Panc1 (cell line): ENCODE results near the gene SPTBN4.

Experiments used
- TF ChIP-seq, protein P1 (sequence below): fragments of 450-650 bp; IDR thresholded peaks from 2 replicates; pipeline ENCODE4 v1.5.1; 2017; ENCODE audit warnings: mild to moderate bottlenecking
- TF ChIP-seq, protein P2 (sequence below), 2 experiments: IDR thresholded peaks; 2 replicates each; pipeline ENCODE4 v1.6.1; 2011 to 2012; ENCODE audit warnings: low read depth in 2 of 2, control low read depth in 1 of 2, low read length in 1 of 2, mild to moderate bottlenecking in 1 of 2, moderate library complexity in 1 of 2; ENCODE audit not compliant: insufficient read depth in 1 of 2

DNA sequence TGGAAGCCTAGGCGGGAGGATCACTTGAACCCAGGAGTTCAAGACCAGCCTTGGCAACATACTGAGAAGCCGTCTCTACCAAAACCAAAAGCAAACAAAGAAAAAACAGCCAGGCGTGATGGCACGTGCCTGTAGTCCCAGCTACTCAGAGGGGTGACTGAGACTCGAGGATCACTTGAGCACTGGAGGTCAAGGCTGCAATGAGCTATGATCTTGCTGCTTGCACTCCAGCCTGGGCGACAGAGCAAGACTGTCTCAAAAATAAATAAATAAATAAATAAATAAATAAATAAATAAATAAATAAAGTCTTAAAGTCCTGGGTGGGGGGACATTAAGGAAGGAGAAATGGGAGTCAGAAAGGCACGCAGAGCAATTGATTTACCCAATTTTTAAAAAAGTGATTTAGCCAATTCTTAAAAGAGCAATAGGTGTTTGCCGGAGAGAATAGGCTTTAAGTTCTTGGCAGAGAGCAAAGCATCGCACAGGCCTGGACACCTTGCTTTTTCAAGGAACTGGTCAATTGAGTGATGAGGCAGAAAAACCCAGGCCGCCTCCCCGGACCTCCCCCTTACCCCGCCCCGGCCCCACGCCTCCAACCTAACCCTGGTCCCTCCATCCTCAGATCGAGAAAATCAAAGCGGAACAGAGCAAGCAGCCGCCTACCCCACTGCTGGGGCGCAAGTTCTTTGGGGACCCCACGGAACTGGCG lies 100.4 kb downstream of the SPTBN4 start:
- TF ChIP-seq, protein P1, sequence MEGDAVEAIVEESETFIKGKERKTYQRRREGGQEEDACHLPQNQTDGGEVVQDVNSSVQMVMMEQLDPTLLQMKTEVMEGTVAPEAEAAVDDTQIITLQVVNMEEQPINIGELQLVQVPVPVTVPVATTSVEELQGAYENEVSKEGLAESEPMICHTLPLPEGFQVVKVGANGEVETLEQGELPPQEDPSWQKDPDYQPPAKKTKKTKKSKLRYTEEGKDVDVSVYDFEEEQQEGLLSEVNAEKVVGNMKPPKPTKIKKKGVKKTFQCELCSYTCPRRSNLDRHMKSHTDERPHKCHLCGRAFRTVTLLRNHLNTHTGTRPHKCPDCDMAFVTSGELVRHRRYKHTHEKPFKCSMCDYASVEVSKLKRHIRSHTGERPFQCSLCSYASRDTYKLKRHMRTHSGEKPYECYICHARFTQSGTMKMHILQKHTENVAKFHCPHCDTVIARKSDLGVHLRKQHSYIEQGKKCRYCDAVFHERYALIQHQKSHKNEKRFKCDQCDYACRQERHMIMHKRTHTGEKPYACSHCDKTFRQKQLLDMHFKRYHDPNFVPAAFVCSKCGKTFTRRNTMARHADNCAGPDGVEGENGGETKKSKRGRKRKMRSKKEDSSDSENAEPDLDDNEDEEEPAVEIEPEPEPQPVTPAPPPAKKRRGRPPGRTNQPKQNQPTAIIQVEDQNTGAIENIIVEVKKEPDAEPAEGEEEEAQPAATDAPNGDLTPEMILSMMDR = no peak
- TF ChIP-seq, protein P2, sequence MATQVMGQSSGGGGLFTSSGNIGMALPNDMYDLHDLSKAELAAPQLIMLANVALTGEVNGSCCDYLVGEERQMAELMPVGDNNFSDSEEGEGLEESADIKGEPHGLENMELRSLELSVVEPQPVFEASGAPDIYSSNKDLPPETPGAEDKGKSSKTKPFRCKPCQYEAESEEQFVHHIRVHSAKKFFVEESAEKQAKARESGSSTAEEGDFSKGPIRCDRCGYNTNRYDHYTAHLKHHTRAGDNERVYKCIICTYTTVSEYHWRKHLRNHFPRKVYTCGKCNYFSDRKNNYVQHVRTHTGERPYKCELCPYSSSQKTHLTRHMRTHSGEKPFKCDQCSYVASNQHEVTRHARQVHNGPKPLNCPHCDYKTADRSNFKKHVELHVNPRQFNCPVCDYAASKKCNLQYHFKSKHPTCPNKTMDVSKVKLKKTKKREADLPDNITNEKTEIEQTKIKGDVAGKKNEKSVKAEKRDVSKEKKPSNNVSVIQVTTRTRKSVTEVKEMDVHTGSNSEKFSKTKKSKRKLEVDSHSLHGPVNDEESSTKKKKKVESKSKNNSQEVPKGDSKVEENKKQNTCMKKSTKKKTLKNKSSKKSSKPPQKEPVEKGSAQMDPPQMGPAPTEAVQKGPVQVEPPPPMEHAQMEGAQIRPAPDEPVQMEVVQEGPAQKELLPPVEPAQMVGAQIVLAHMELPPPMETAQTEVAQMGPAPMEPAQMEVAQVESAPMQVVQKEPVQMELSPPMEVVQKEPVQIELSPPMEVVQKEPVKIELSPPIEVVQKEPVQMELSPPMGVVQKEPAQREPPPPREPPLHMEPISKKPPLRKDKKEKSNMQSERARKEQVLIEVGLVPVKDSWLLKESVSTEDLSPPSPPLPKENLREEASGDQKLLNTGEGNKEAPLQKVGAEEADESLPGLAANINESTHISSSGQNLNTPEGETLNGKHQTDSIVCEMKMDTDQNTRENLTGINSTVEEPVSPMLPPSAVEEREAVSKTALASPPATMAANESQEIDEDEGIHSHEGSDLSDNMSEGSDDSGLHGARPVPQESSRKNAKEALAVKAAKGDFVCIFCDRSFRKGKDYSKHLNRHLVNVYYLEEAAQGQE (IDR thresholded peaks at IDR 0.05; ENCODE audit: insufficient read depth in 1 of 2, low read depth in 2 of 2, low read length in 1 of 2) = no peak
